Astrocyte (in vitro differentiated cells and primary cell): ENCODE results near the gene SLC10A3. TPM values are rescaled to one million over a fixed set of nuclear protein-coding genes. Genes with fewer than 3 reads are reported as not detected.

ENCODE experiments used
- DNase-seq: peaks from one replicate; pipeline ENCODE4 v3.0.0-alpha.2; 2010; ENCODE audit warnings: low read depth
- FAIRE-seq: peaks from 2 replicates; lab custom pipeline; 2011; peaks lifted over from hg19 to GRCh38; lab: Jason Lieb, UNC
- H2AFZ ChIP-seq: 2 replicates; pipeline ENCODE4 v1.6.0; 2012; ENCODE audit warnings: low read depth, low read length, inconsistent platforms
- H3K27ac ChIP-seq: 2 replicates; pipeline ENCODE4 v1.5.1; 2011; ENCODE audit warnings: low read depth, low read length, inconsistent platforms
- H3K27me3 ChIP-seq: 2 replicates; pipeline ENCODE4 v1.6.0; 2011; ENCODE audit warnings: low read length, inconsistent platforms; ENCODE audit not compliant: insufficient read depth
- H3K36me3 ChIP-seq: 2 replicates; pipeline ENCODE4 v1.5.1; 2011; ENCODE audit warnings: low read length, inconsistent platforms; ENCODE audit not compliant: insufficient read depth
- H3K4me1 ChIP-seq: 2 replicates; pipeline ENCODE4 v1.5.1; 2011; ENCODE audit warnings: low read length, inconsistent platforms; ENCODE audit not compliant: insufficient read depth
- H3K4me2 ChIP-seq: 2 replicates; pipeline ENCODE4 v1.6.0; 2012; ENCODE audit warnings: low read length, inconsistent platforms
- H3K4me3 ChIP-seq: 2 replicates; pipeline ENCODE4 v1.5.1; 2011; ENCODE audit warnings: low read depth, mild to moderate bottlenecking, low read length, inconsistent platforms; ENCODE audit not compliant: insufficient read depth
- H3K79me2 ChIP-seq: 2 replicates; pipeline ENCODE4 v1.6.0; 2012; ENCODE audit warnings: mild to moderate bottlenecking, low read length, inconsistent platforms; ENCODE audit not compliant: insufficient read depth
- H3K9ac ChIP-seq: 2 replicates; pipeline ENCODE4 v1.6.0; 2012; ENCODE audit warnings: mild to moderate bottlenecking, low read length, inconsistent platforms
- H3K9me3 ChIP-seq: 2 replicates; pipeline ENCODE4 v1.5.1; 2012; ENCODE audit warnings: low read depth, mild to moderate bottlenecking, low read length, inconsistent platforms; ENCODE audit not compliant: insufficient read depth
- H4K20me1 ChIP-seq: 2 replicates; pipeline ENCODE4 v1.6.0; 2012; ENCODE audit warnings: low read length, inconsistent platforms; ENCODE audit not compliant: insufficient read depth
- H3K27ac Mint-ChIP-seq: one replicate; pipeline ENCODE4 v1.8.0; 2021; ENCODE audit warnings: mild to moderate bottlenecking, mixed read lengths; ENCODE audit not compliant: unreplicated experiment
- H3K27me3 Mint-ChIP-seq: one replicate; pipeline ENCODE4 v1.8.0; 2021; ENCODE audit warnings: low read depth, mixed read lengths; ENCODE audit not compliant: unreplicated experiment
- H3K36me3 Mint-ChIP-seq: one replicate; pipeline ENCODE4 v1.8.0; 2021; ENCODE audit warnings: low read depth, mixed read lengths; ENCODE audit not compliant: unreplicated experiment
- H3K4me1 Mint-ChIP-seq: one replicate; pipeline ENCODE4 v1.8.0; 2021; ENCODE audit warnings: low read depth, mixed read lengths; ENCODE audit not compliant: unreplicated experiment
- H3K4me3 Mint-ChIP-seq: one replicate; pipeline ENCODE4 v1.8.0; 2021; ENCODE audit warnings: mild to moderate bottlenecking, moderate library complexity, mixed read lengths; ENCODE audit not compliant: unreplicated experiment
- H3K9me3 Mint-ChIP-seq: one replicate; pipeline ENCODE4 v1.8.0; 2021; ENCODE audit warnings: mild to moderate bottlenecking, mixed read lengths; ENCODE audit not compliant: unreplicated experiment
- CTCF ChIP-seq: IDR thresholded peaks from 2 replicates; pipeline ENCODE4 v1.5.1; 2011; ENCODE audit warnings: low read depth, mild to moderate bottlenecking, inconsistent platforms, low read length, moderate library complexity; ENCODE audit not compliant: insufficient read depth
- EZH2 ChIP-seq: IDR thresholded peaks from 2 replicates; pipeline ENCODE4 v1.6.1; 2012; ENCODE audit warnings: mild to moderate bottlenecking, low read length, inconsistent platforms; ENCODE audit not compliant: insufficient read depth
- total RNA-seq: library from RNA; stranded (reverse); gene quantifications from 2 replicates; pipeline ENCODE4 v1.2.1, GENCODE V29; 2021

SLC10A3 gene
- total RNA-seq, 1 donor from 2014 or later: 24.4 TPM

- Mint-ChIP-seq H3K9me3 (no peaks in the 10 kb centered on the region), H3K27me3 (no peaks in the 10 kb centered on the region), H3K36me3 (no peaks in the 10 kb centered on the region), H3K4me1 (no peaks in the 10 kb centered on the region), H3K4me3 (no peak overlapping the region), H3K27ac (no peak overlapping the region)
- Histone ChIP-seq H2AFZ (no peak overlapping the region), H3K36me3 (no peaks in the 10 kb centered on the region), H3K79me2 (peaks cover 50% of the 10 kb centered on the region), H4K20me1 (peaks cover 45% of the 10 kb centered on the region), H3K4me2 (no peak overlapping the region), H3K9me3 (no peaks in the 10 kb centered on the region), H3K9ac (no peak overlapping the region), H3K4me3 (no peak overlapping the region), H3K27me3 (no peaks in the 10 kb centered on the region), H3K4me1 (peaks cover 4% of the 10 kb centered on the region), H3K27ac (no peak overlapping the region)
- DNase-seq (no peak), FAIRE-seq (no peak)
- TF ChIP-seq CTCF (no peak), EZH2 (no peak)
Measured at GRCh38 chrX:154462396-154462795, 28.0 kb downstream of the SLC10A3 start.

DNA sequence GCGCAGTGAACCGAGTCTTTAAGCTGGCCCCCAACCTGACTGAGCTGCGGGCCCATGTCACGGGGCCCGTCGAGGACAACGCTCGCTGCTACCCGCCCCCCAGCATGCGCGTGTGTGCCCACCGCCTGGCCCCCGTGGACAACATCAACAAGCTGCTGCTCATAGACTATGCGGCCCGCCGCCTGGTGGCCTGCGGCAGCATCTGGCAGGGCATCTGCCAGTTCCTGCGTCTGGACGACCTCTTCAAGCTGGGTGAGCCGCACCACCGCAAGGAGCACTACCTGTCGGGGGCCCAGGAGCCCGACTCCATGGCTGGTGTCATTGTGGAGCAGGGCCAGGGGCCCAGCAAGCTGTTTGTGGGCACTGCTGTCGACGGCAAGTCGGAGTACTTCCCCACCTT, 30.1 kb downstream of the SLC10A3 start:
- no peak overlapping the region for H3K27ac ChIP-seq
- no peak for TF ChIP-seq EZH2
- Mint-ChIP-seq H3K36me3 (no peaks in the 10 kb centered on the region), H3K4me3 (peak overlapping the region; percentile 88), H3K27me3 (no peaks in the 10 kb centered on the region), H3K4me1 (no peaks in the 10 kb centered on the region), H3K27ac (no peak overlapping the region), H3K9me3 (no peaks in the 10 kb centered on the region)
- no peak overlapping the region for H3K9ac ChIP-seq
- H2AFZ ChIP-seq: no peak overlapping the region
- H3K36me3 ChIP-seq: no peaks in the 10 kb centered on the region
- H4K20me1 ChIP-seq: peaks cover 45% of the 10 kb centered on the region
- FAIRE-seq (no peak), DNase-seq (no peak)
- H3K9me3 ChIP-seq: no peaks in the 10 kb centered on the region
- peaks cover 50% of the 10 kb centered on the region for H3K79me2 ChIP-seq
- peak overlapping the region; percentile 91 for H3K4me2 ChIP-seq
- no peak overlapping the region for H3K4me3 ChIP-seq
- peaks cover 4% of the 10 kb centered on the region for H3K4me1 ChIP-seq
- H3K27me3 ChIP-seq: no peaks in the 10 kb centered on the region

- no peak for TF ChIP-seq CTCF
- TF ChIP-seq EZH2: no peak
- DNase-seq (no peak), FAIRE-seq (no peak)
- Histone ChIP-seq H3K4me1 (peaks cover 4% of the 10 kb centered on the region), H3K9me3 (no peaks in the 10 kb centered on the region), H3K79me2 (peaks cover 50% of the 10 kb centered on the region), H3K27me3 (no peaks in the 10 kb centered on the region), H3K27ac (no peak overlapping the region), H2AFZ (no peak overlapping the region), H3K36me3 (no peaks in the 10 kb centered on the region), H3K4me2 (peak overlapping the region; percentile 91), H3K4me3 (peak overlapping the region; percentile 81), H3K9ac (peak overlapping the region; percentile 81), H4K20me1 (peaks cover 45% of the 10 kb centered on the region)
- Mint-ChIP-seq H3K27me3 (no peaks in the 10 kb centered on the region), H3K36me3 (no peaks in the 10 kb centered on the region), H3K9me3 (no peaks in the 10 kb centered on the region), H3K4me1 (no peaks in the 10 kb centered on the region), H3K4me3 (peak overlapping the region; percentile 88), H3K27ac (no peak overlapping the region)
Measured at GRCh38 chrX:154459832-154460231, 30.6 kb downstream of the SLC10A3 start.
